ENCODE results near the gene TBC1D1.

TBC1D1 gene

DNA sequence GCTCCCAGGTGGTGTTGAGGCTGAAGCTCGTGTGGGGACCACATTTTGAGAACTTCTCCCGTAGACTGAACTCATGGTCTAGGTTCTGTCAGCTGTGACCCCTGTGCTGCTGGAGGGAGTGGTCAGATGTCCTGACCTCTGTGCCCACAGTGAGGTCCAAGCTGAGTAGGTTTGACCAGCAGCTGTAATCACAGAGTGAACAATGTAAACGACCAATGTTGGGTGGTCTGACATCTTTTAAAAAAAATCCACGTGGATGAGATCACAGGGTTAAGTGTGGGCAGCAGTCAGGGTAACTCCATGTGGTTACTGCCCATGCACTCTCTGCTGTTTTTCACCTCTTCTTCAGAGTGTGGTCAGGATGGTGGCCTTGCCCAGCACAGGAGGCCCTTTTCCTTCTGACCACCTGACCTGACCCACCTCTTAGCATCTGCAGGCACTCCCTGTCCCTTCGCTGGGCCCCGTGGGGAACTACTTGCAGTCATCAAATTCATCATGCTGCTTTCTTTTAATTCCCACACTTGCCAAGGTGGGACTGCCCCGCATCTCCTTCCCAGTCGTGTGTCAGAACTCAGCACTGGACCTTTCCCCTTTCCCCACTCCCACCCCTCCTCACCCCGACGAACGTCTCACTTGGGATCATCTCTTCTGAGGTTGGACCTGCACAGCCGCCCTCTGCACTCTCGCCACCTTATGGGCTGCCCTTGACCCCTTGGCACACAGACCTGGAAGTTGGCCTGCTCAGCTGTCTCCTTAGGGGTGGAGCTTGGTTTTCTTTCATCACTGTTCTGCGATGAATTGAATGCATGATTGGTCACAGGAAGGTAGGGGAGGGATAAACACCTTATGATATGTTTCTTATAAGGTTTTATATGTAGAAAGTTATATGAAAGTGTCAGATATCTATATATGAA is 189.4 kb downstream of the TBC1D1 start:
- Histone ChIP-seq H3K27ac (no peak overlapping the region), H3K4me1 (ENCODE audit: control insufficient read depth in 1 of 2, insufficient read depth in 1 of 2, low read depth in 1 of 2, low read length in 1 of 2) (peaks cover 11% of the 10 kb centered on the region in 2 experiments), H3K27me3 (no peaks in the 10 kb centered on the region), H3K4me3 (ENCODE audit: low read depth in 1 of 2, low read length in 1 of 2) (no peak overlapping the region), H3K9me3 (no peaks in the 10 kb centered on the region), H3K36me3 (peaks cover 59% of the 10 kb centered on the region)
- TF ChIP-seq, protein P1, sequence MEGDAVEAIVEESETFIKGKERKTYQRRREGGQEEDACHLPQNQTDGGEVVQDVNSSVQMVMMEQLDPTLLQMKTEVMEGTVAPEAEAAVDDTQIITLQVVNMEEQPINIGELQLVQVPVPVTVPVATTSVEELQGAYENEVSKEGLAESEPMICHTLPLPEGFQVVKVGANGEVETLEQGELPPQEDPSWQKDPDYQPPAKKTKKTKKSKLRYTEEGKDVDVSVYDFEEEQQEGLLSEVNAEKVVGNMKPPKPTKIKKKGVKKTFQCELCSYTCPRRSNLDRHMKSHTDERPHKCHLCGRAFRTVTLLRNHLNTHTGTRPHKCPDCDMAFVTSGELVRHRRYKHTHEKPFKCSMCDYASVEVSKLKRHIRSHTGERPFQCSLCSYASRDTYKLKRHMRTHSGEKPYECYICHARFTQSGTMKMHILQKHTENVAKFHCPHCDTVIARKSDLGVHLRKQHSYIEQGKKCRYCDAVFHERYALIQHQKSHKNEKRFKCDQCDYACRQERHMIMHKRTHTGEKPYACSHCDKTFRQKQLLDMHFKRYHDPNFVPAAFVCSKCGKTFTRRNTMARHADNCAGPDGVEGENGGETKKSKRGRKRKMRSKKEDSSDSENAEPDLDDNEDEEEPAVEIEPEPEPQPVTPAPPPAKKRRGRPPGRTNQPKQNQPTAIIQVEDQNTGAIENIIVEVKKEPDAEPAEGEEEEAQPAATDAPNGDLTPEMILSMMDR (IDR thresholded peaks at IDR 0.05) = no peak

DNA sequence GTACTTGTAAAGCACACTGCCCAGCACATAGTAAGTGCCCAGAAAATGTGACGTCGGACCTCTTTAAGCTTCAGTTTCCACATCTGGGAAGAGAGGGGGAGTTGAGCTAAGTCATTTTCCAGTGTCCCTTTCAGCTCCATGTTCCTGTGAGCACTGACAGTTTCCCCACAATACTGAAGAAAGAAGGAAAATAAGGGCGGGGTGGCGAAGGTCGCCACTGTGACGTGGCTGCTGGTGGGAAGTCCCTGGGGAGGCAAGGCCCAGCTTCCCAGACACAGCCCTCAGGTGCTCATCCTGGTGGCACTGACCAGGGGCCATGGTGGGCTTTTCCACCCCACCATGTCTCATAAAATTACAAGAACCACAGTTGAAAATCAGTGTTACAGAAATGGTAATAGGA is 191.1 kb downstream of the TBC1D1 start:
- no peaks in the 10 kb centered on the region for H3K27me3 ChIP-seq
- H3K36me3 ChIP-seq = peaks cover 67% of the 10 kb centered on the region
- H3K9me3 ChIP-seq = no peaks in the 10 kb centered on the region
- peaks cover 0 to 5% of the 10 kb centered on the region in 2 experiments for H3K4me1 ChIP-seq (ENCODE audit: control insufficient read depth in 1 of 2, insufficient read depth in 1 of 2, low read depth in 1 of 2, low read length in 1 of 2)
- TF ChIP-seq, protein P1 (IDR thresholded peaks at IDR 0.05) = no peak
- peak overlapping the region; percentile 48 for H3K27ac ChIP-seq
- no peak overlapping the region for H3K4me3 ChIP-seq (ENCODE audit: low read depth in 1 of 2, low read length in 1 of 2)

DNA sequence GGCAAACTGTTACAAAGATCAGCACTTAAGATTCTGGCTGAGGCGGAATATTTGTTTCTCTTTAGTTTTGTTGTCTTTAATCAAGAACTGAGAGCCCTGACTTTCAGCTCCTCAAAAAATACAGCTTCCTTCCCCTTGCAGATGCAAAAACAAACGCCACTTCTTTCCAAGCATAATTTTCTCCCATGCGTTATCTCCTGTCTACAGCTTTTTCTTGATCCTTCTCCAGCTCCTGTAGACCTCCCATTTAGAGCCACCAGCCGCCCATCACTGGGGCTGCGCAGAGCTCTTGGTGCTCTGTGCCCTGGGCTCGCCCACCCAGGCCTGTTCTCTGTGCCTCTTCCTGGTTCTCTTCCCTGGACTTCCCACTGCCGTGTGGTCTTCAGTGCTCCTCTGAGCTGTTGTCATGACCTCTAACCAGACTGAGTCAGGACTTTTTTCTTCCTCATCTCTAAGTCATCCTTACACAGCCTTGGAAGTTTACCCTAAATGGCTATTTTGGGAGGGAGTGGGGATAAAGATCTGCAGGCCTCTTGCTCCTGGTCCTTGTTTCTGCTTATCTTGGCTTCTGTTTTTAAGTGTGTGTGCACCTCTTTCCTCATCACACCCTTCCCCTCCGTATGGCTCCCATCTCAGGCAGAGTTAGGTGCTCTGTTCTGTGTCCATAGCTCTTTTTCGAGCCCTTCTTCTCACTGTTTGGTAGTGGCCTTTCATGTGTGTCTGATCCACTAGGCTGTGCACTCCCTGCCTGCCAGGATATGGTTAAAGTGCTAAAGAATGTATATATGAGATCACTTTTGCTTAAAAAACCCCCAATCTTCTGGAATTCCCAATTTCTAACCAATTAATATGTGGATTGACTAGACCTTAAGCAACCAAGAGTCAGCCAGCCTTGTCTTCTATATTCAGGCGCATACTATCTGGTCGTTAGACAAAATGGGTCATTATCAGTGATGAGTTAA is 191.8 kb downstream of the TBC1D1 start:
- Histone ChIP-seq H3K27ac (peak overlapping the region; percentile 48), H3K9me3 (no peaks in the 10 kb centered on the region), H3K27me3 (no peaks in the 10 kb centered on the region), H3K4me3 (ENCODE audit: low read depth in 1 of 2, low read length in 1 of 2) (no peak overlapping the region), H3K4me1 (ENCODE audit: control insufficient read depth in 1 of 2, insufficient read depth in 1 of 2, low read depth in 1 of 2, low read length in 1 of 2) (peaks cover 0 to 5% of the 10 kb centered on the region in 2 experiments), H3K36me3 (peaks cover 73% of the 10 kb centered on the region)
- TF ChIP-seq, protein P1 (IDR thresholded peaks at IDR 0.05) = no peak

DNA sequence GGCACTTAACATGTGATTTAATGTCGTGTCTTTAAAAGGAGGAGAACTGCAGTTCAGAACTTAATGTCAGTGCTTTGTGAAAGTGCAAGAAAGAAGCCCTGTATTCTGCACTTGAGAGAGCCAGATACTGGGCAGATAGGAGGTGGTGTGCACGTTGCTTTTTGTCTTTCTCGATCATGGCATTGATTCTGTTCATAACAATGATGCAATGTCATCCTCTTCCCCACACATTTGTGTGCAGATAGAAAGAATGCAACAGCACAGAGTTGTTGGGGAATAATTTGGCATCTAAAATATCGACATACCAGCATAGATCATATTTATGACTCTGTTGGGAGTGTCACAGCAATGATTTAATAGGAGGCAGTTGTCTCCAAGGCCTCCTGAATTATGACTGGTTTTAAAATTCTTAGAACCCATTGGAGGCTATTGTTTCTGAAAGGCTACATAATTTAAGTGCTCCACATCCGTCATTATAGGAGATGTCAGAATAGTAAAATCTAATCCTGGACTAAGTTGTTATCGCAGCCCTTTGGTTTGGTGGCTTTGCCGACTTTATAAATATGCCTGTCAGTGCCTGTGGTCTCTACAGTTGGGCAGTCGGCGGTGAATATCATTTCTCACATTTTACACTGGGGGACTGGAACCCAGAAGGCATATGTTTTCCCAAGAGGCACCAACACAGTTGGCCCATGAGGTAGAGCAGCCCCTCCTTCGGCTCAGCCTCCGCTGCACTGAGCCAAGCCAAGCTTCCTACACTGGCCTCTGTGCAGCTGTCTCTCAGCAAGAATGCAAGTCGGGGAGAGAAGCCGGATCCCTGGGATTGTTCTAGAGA is 194.2 kb downstream of the TBC1D1 start:
- H3K4me1 ChIP-seq (ENCODE audit: control insufficient read depth in 1 of 2, insufficient read depth in 1 of 2, low read depth in 1 of 2, low read length in 1 of 2) = no peaks in the 10 kb centered on the region
- no peak overlapping the region for H3K4me3 ChIP-seq (ENCODE audit: low read depth in 1 of 2, low read length in 1 of 2)
- H3K36me3 ChIP-seq = peaks cover 84% of the 10 kb centered on the region
- TF ChIP-seq, protein P1 (IDR thresholded peaks at IDR 0.05) = no peak
- no peak overlapping the region for H3K27ac ChIP-seq
- no peaks in the 10 kb centered on the region for H3K9me3 ChIP-seq
- H3K27me3 ChIP-seq = no peaks in the 10 kb centered on the region

DNA sequence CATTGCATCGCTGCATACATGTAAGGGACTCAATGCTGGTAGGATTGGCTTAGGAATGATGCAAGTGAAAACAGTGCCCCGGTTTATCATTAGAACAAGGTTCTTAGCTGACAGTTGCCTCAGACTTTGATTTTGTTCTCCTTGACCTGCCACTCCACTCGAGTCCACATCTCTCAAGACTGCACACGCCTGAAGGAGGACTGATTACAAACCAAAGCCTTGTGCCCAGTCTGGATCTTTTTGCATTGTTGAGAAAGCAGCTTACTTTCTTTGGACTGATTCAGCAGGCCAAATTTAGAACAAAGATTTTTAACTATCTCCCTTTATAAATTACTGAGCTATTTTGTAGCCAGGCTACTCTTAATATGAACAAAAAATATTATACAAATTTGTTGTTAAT is 194.9 kb downstream of the TBC1D1 start:
- Histone ChIP-seq H3K27me3 (no peaks in the 10 kb centered on the region), H3K4me3 (ENCODE audit: low read depth in 1 of 2, low read length in 1 of 2) (no peak overlapping the region), H3K36me3 (peaks cover 84% of the 10 kb centered on the region), H3K4me1 (ENCODE audit: control insufficient read depth in 1 of 2, insufficient read depth in 1 of 2, low read depth in 1 of 2, low read length in 1 of 2) (no peaks in the 10 kb centered on the region), H3K27ac (no peak overlapping the region), H3K9me3 (no peaks in the 10 kb centered on the region)
- TF ChIP-seq, protein P1 (IDR thresholded peaks at IDR 0.05) = no peak
